Peyer's patch (tissue), 4 donors: Measurements from ENCODE around the gene MPP1.

Experiments used
- CTCF ChIP-seq, 6 experiments: fragments of 450-650 bp in 4 of 6; fragments of 200-600 bp in 2 of 6; sonication (generic) in 1 of 6; IDR thresholded peaks; one replicate each; pipeline ENCODE4 v1.5.1; 2017 to 2019; ENCODE audit warnings: antibody characterized with exemption in 6 of 6, mild to moderate bottlenecking in 3 of 6, moderate library complexity in 1 of 6
- POLR2A ChIP-seq, 2 donors: fragments of 450-650 bp; IDR thresholded peaks; one replicate each; pipeline ENCODE4 v1.5.1; 2017; ENCODE audit warnings: antibody characterized with exemption in 2 of 2, mild to moderate bottlenecking in 2 of 2, moderate library complexity in 2 of 2

- no peak for TF ChIP-seq CTCF (IDR thresholded peaks at IDR 0.05)
- TF ChIP-seq POLR2A (IDR thresholded peaks at IDR 0.05), result no peak
These were observed 24.7 kb upstream of the MPP1 start for GRCh38 chrX:154829926-154830442.
